ENCODE measurements around the gene ABCC3.

ABCC3 gene

GRCh38 chr17:50608700-50609379 lies 25.8 kb upstream of the ABCC3 start:
- DNase-seq = no peak

- DNase-seq = no peak
Observed at GRCh38 chr17:50609380-50610074, 25.2 kb upstream of the ABCC3 start.

- no peak for DNase-seq
Observed at GRCh38 chr17:50611634-50612033, 23.0 kb upstream of the ABCC3 start.

- no peak for DNase-seq
Observed at GRCh38 chr17:50612281-50612680, 22.4 kb upstream of the ABCC3 start.

GRCh38 chr17:50613007-50613992 lies 21.4 kb upstream of the ABCC3 start:
- DNase-seq = no peak

GRCh38 chr17:50614471-50615051 lies 20.1 kb upstream of the ABCC3 start:
- DNase-seq = no peak

GRCh38 chr17:50615828-50616227 lies 18.9 kb upstream of the ABCC3 start:
- no peak for DNase-seq

GRCh38 chr17:50618300-50618699 lies 16.4 kb upstream of the ABCC3 start:
- DNase-seq = no peak

- no peak for DNase-seq
Observed at GRCh38 chr17:50618941-50619340, 15.7 kb upstream of the ABCC3 start.

- DNase-seq = no peak
Observed at GRCh38 chr17:50619489-50619888, 15.2 kb upstream of the ABCC3 start.

GRCh38 chr17:50620237-50620636 lies 14.4 kb upstream of the ABCC3 start:
- DNase-seq = no peak

GRCh38 chr17:50620858-50621257 lies 13.8 kb upstream of the ABCC3 start:
- no peak for DNase-seq

GRCh38 chr17:50621574-50622031 lies 13.1 kb upstream of the ABCC3 start:
- no peak for DNase-seq

- DNase-seq = no peak
Observed at GRCh38 chr17:50624321-50624934, 10.3 kb upstream of the ABCC3 start.

- no peak for DNase-seq
Observed at GRCh38 chr17:50625032-50625871, 9.4 kb upstream of the ABCC3 start.

GRCh38 chr17:50626037-50626574 lies 8.6 kb upstream of the ABCC3 start:
- DNase-seq = peak; percentile 81

- no peak for DNase-seq
Observed at GRCh38 chr17:50627036-50627781, 7.5 kb upstream of the ABCC3 start.

- DNase-seq = no peak
Observed at GRCh38 chr17:50627782-50628601, 6.7 kb upstream of the ABCC3 start.

GRCh38 chr17:50629902-50630301 lies 4.8 kb upstream of the ABCC3 start:
- DNase-seq = no peak
